Liver (tissue), 9 donors: ENCODE results near the gene GPR62. TPM values are rescaled to one million over a fixed set of nuclear protein-coding genes. Genes with fewer than 3 reads are reported as not detected.

Experiments
- DNase-seq: peaks from one replicate; pipeline ENCODE4 v3.0.0-alpha.2; 2017; ENCODE audit warnings: low spot score
- H3K27ac ChIP-seq, 2 donors: one replicate each; pipeline ENCODE4 v1.7.0; 2013; ENCODE audit warnings: inconsistent platforms in 2 of 2, low read length in 2 of 2, control low read depth in 1 of 2, low read depth in 1 of 2, mild to moderate bottlenecking in 1 of 2
- H3K27me3 ChIP-seq, 4 donors: one replicate each; pipeline versions ENCODE4 v1.6.1 to v1.7.0; 2013; ENCODE audit warnings: low read length in 3 of 4, inconsistent platforms in 1 of 4, mild to moderate bottlenecking in 1 of 4, moderate library complexity in 1 of 4; ENCODE audit not compliant: control insufficient read depth in 4 of 4, insufficient read depth in 4 of 4
- H3K36me3 ChIP-seq, 4 donors: one replicate each; pipeline versions ENCODE4 v1.6.1 to v1.7.0; 2013; ENCODE audit warnings: low read length in 3 of 4, mild to moderate bottlenecking in 3 of 4, low read depth in 1 of 4, moderate library complexity in 1 of 4; ENCODE audit not compliant: control insufficient read depth in 4 of 4, insufficient read depth in 3 of 4
- H3K4me1 ChIP-seq, 4 donors: one replicate each; pipeline versions ENCODE4 v1.6.1 to v1.7.0; 2013; ENCODE audit warnings: low read length in 3 of 4, mild to moderate bottlenecking in 3 of 4, moderate library complexity in 1 of 4; ENCODE audit not compliant: control insufficient read depth in 4 of 4, insufficient read depth in 4 of 4
- H3K4me3 ChIP-seq, 3 donors: one replicate each; pipeline versions ENCODE4 v1.6.1 to v1.7.0; 2013; ENCODE audit warnings: low read length in 3 of 3, control low read depth in 1 of 3, low read depth in 1 of 3, mild to moderate bottlenecking in 1 of 3
- H3K9ac ChIP-seq, 2 donors: one replicate each; pipeline ENCODE4 v1.7.0; 2013; ENCODE audit warnings: low read length in 2 of 2, mild to moderate bottlenecking in 2 of 2, moderate library complexity in 2 of 2, control low read depth in 1 of 2, low read depth in 1 of 2
- H3K9me3 ChIP-seq, 4 donors: one replicate each; pipeline versions ENCODE4 v1.6.1 to v1.7.0; 2013; ENCODE audit warnings: low read length in 3 of 4; ENCODE audit not compliant: control insufficient read depth in 4 of 4
- ATF3 ChIP-seq: IDR thresholded peaks from 2 replicates; pipeline ENCODE4 v1.6.1; 2016; ENCODE audit warnings: antibody characterized with exemption
- EGR1 ChIP-seq, 2 donors: IDR thresholded peaks; 2 replicates each; pipeline ENCODE4 v1.6.1; 2016 to 2018; ENCODE audit warnings: antibody characterized with exemption in 2 of 2, low read depth in 2 of 2
- FOXA1 ChIP-seq: IDR thresholded peaks from 2 replicates; pipeline ENCODE4 v1.6.1; 2016; ENCODE audit warnings: antibody characterized with exemption
- FOXA2 ChIP-seq: IDR thresholded peaks from 2 replicates; pipeline ENCODE4 v1.6.1; 2016; ENCODE audit warnings: antibody characterized with exemption
- GABPA ChIP-seq, 2 donors: IDR thresholded peaks in 1 of 2; conservative IDR thresholded peaks in 1 of 2; 2 replicates each; pipeline ENCODE4 v1.6.1; 2016; ENCODE audit warnings: antibody characterized with exemption in 2 of 2, mild to moderate bottlenecking in 1 of 2, moderate library complexity in 1 of 2
- HNF4G ChIP-seq: IDR thresholded peaks from 2 replicates; pipeline ENCODE4 v1.6.1; 2016; ENCODE audit warnings: antibody characterized with exemption
- JUND ChIP-seq, 2 donors: IDR thresholded peaks; 2 replicates each; pipeline ENCODE4 v1.6.1; 2016; ENCODE audit warnings: antibody characterized with exemption in 2 of 2
- RAD21 ChIP-seq, 2 donors: IDR thresholded peaks; 2 replicates each; pipeline ENCODE4 v1.6.1; 2016; ENCODE audit warnings: antibody characterized with exemption in 2 of 2, mild to moderate bottlenecking in 2 of 2
- RXRA ChIP-seq, 2 donors: IDR thresholded peaks; 2 replicates each; pipeline ENCODE4 v1.6.1; 2017 to 2018; ENCODE audit warnings: antibody characterized with exemption in 2 of 2, mild to moderate bottlenecking in 1 of 2
- TAF1 ChIP-seq: conservative IDR thresholded peaks from 2 replicates; pipeline ENCODE4 v1.6.1; 2016; ENCODE audit warnings: antibody characterized with exemption, mild to moderate bottlenecking
- YY1 ChIP-seq: IDR thresholded peaks from 2 replicates; pipeline ENCODE4 v1.6.1; 2016; ENCODE audit warnings: antibody characterized with exemption, mild to moderate bottlenecking
- WGBS: extraction: QIAGEN DNeasy Blood & Tissue Kit; methylation state at CpG from one replicate; pipeline ENCODE4 v1.1.7; 2013; 5-methylcytosine and 5-hydroxymethylcytosine counted together
- polyA plus RNA-seq, 2 donors: library from polyadenylated mRNA; stranded (reverse) in 1 of 2; unstranded in 1 of 2; fragments of 200-250 nt in 1 of 2; fragments of >200 nt in 1 of 2; fragmentation: Nextera tagmentation in 1 of 2; extraction: Ambion mirVana in 1 of 2; gene quantifications; one replicate each; pipeline versions ENCODE4 v1.2.1 to v1.2.3, GENCODE V29; 2013 to 2015
- total RNA-seq, 2 donors: library from RNA; depleted of rRNA; stranded (reverse); fragments of >200 nt; gene quantifications; one replicate each; pipeline ENCODE4 v1.2.3, GENCODE V29; 2014
- TF ChIP-seq, protein P1 (sequence below): IDR thresholded peaks from 2 replicates; pipeline ENCODE4 v1.6.1; 2016; ENCODE audit warnings: antibody characterized with exemption
- TF ChIP-seq, protein P2 (sequence below): IDR thresholded peaks from 2 replicates; pipeline ENCODE4 v1.6.1; 2016; ENCODE audit warnings: antibody characterized with exemption
- TF ChIP-seq, protein P3 (sequence below): fragments of 150-350 bp; IDR thresholded peaks from 2 replicates; pipeline ENCODE4 v1.5.1; 2017; ENCODE audit warnings: improper control_type of control experiment, low read depth, low read length; ENCODE audit not compliant: missing input control
- donor health status: healthy.
- donor health status: healthy.
- donor health status: healthy.
- donor health status: healthy.
- donor health status: healthy.

GPR62 gene
- total and polyA plus RNA-seq, 4 donors: 0.07 to 0.08 TPM; not detected in 2

DNA sequence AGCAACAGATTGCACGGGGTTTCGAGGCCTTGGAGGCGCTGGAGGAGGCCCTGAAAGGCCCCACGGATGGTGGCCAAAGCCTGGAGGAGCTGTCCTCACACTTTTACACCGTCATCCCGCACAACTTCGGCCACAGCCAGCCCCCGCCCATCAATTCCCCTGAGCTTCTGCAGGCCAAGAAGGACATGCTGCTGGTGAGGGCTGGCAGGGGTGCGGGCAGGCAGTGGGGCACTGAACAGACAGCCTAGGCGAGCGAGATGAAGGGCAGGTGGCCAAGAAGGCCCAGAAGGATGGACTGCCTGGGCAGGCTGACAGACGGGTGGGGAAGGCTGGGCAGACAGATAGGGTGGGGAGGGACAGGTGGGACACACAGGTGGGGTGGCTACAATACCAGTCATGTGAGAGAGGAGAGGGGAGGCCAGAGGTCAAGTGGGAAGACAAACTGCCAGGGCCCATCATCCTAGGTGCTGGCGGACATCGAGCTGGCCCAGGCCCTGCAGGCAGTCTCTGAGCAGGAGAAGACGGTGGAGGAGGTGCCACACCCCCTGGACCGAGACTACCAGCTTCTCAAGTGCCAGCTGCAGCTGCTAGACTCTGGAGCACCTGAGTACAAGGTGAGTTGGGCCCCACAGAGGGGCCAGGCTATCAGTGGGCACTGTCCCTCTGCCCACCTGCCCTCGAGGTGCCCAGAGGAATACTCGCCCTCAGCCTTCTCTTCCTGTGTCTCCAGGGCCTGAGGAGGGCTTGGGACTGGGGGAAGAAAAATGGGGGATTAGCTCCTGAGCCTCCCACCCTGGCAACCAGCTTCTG lies 9.9 kb upstream of the GPR62 start:
- Histone ChIP-seq H3K4me3 (no peak overlapping the region), H3K4me1 (peaks cover 10 to 29% (median 22%) of the 10 kb centered on the region in 4 donors), H3K36me3 (peaks cover 0 to 30% (median 18%) of the 10 kb centered on the region in 4 donors), H3K27ac (no peak overlapping the region), H3K9me3 (no peaks in the 10 kb centered on the region), H3K9ac (no peak overlapping the region), H3K27me3 (no peaks in the 10 kb centered on the region)
- no peak for DNase-seq
- TF ChIP-seq YY1 (no peak), FOXA1 (no peak), GABPA (IDR thresholded peaks at IDR 0.05 in 1 of 2, conservative IDR thresholded peaks at IDR 0.05 in 1 of 2) (no peak), EGR1 (IDR thresholded peaks at IDR 0.05; ENCODE audit: low read depth in 2 of 2) (no peak), RAD21 (IDR thresholded peaks at IDR 0.05) (no peak), JUND (IDR thresholded peaks at IDR 0.05) (no peak), FOXA2 (no peak), TAF1 (no peak), ATF3 (no peak), RXRA (IDR thresholded peaks at IDR 0.05) (no peak), HNF4G (no peak)
- TF ChIP-seq, protein P1, sequence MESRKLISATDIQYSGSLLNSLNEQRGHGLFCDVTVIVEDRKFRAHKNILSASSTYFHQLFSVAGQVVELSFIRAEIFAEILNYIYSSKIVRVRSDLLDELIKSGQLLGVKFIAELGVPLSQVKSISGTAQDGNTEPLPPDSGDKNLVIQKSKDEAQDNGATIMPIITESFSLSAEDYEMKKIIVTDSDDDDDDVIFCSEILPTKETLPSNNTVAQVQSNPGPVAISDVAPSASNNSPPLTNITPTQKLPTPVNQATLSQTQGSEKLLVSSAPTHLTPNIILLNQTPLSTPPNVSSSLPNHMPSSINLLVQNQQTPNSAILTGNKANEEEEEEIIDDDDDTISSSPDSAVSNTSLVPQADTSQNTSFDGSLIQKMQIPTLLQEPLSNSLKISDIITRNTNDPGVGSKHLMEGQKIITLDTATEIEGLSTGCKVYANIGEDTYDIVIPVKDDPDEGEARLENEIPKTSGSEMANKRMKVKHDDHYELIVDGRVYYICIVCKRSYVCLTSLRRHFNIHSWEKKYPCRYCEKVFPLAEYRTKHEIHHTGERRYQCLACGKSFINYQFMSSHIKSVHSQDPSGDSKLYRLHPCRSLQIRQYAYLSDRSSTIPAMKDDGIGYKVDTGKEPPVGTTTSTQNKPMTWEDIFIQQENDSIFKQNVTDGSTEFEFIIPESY: no peak
- TF ChIP-seq, protein P2, sequence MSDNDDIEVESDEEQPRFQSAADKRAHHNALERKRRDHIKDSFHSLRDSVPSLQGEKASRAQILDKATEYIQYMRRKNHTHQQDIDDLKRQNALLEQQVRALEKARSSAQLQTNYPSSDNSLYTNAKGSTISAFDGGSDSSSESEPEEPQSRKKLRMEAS: no peak
- TF ChIP-seq, protein P3, sequence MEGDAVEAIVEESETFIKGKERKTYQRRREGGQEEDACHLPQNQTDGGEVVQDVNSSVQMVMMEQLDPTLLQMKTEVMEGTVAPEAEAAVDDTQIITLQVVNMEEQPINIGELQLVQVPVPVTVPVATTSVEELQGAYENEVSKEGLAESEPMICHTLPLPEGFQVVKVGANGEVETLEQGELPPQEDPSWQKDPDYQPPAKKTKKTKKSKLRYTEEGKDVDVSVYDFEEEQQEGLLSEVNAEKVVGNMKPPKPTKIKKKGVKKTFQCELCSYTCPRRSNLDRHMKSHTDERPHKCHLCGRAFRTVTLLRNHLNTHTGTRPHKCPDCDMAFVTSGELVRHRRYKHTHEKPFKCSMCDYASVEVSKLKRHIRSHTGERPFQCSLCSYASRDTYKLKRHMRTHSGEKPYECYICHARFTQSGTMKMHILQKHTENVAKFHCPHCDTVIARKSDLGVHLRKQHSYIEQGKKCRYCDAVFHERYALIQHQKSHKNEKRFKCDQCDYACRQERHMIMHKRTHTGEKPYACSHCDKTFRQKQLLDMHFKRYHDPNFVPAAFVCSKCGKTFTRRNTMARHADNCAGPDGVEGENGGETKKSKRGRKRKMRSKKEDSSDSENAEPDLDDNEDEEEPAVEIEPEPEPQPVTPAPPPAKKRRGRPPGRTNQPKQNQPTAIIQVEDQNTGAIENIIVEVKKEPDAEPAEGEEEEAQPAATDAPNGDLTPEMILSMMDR: no peak
- WGBS: 91% methylated on average over 18 of the region's 18 CpGs

DNA sequence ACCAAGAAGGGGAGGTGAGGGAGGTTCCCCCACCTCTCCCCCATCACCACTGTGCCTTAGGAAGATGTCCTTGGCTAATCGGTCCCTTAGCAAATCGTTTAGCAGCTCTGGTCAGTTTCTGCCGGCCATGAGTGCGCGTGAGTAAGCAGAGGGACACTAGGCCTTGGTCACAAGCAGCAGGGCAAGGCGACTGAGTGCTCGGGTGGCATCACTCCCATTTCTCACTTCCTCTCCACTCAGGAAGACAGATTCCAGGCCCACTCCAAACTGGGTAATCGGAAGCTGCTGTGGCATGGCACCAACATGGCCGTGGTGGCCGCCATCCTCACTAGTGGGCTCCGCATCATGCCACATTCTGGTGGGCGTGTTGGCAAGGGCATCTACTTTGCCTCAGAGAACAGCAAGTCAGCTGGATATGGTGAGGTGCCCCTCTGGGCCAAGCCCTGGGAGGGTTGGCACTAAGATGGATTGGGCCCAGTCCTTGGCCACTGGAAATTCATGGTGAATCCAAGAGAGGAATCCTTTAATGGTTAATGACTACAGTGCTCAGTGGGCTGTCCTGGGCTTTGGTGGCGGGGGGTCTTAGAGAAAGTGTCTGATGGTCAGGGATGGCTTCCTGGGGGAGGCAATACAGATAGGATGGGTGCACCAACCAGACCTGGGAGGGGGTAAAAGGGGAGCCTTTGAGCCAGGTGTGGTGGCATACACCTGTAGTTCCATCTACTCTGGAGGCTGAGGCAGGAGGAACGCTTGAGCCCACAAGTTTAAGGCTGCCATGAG lies 9.1 kb upstream of the GPR62 start:
- Histone ChIP-seq H3K27me3 (no peaks in the 10 kb centered on the region), H3K4me3 (no peak overlapping the region), H3K4me1 (peaks cover 5 to 21% (median 13%) of the 10 kb centered on the region in 4 donors), H3K36me3 (peaks cover 0 to 30% (median 18%) of the 10 kb centered on the region in 4 donors), H3K27ac (no peak overlapping the region), H3K9me3 (no peaks in the 10 kb centered on the region), H3K9ac (no peak overlapping the region)
- DNase-seq: no peak
- TF ChIP-seq ATF3: no peak
- 97% methylated on average over 14 of the region's 14 CpGs for WGBS
